AG09319 (cell line): ENCODE measurements around the gene CYB5R3.
A peak's percentile ranks its signal among the peaks of the same experiment; 100 is the strongest.
"Not testable (repeated sequence)": the region's sequence is repeated elsewhere in the genome, so short reads cannot be mapped to it uniquely, and the experiment has no call there.

Source experiments
- DNase-seq: peaks from one replicate; pipeline ENCODE4 v3.0.0-alpha.2; 2010; ENCODE audit warnings: low read depth; ENCODE audit errors: extremely low read depth
- CTCF ChIP-seq: IDR thresholded peaks from 2 replicates; pipeline ENCODE4 v1.5.1; 2011; ENCODE audit warnings: low read depth, mild to moderate bottlenecking, inconsistent platforms, low read length, moderate library complexity

The CYB5R3 gene

DNA sequence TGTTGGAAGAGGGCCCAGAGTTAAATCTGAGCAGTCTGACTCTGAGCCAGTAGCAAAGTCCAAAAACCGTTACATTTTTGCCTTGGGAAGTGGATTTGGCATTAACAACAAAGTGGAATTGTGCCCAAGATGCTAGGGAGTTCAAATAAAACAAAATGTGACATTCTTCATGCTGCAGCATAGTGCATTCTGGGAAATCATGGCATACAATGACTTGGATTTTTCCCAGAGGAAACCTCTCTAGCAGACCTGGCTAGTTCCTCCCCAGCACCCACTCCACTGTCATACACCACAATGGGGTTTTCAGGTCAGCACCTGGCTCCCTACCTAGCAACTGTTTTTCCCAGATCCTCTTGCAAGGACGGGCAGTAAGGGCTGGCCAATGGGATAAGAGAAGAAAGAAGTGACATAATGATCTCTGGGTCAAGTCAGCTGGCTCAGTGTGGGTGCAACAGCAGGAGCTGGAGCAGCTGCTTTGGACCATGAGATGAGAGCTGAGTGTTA is 24.8 kb upstream of the CYB5R3 start:
- no peak for TF ChIP-seq CTCF
- DNase-seq: no peak

- DNase-seq: not testable (repeated sequence)
Observed at GRCh38 chr22:42673071-42673470, 23.9 kb upstream of the CYB5R3 start.

DNA sequence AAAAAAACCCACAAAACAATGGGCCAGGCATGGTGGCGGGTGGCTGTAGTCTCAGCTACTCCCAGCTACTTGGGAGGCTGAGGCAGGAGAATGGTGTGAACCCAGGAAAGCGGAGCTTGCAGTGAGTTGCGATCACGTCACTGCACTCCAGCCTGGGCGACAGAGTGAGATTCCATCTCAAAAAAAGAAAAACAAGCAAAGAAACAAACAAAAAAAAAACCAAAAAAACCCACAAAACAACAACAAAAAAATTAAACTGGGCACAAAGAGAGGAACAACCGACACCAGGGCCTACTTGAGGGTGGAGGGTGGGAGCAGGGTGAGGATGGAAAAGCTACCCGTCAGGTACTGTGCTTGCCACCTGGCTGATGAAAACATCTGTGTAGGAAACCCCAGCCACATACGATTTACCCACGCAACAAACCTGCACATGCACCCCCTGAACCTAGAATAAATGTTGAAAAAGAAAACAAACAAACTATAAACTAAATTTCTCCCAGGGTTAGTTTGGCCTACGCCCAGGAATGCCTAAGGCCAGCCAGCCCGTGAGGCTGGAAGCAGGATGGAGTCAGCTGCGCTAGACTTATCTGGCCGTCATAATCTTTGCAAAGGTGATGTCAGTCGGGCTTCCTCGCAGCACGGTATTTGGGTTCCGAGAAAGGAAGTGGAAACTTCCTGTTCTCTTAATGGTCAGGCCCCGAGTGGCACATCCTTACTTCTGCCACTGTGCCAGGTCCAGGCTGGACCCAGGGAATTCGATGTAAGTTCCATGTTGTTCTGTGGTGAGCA is 21.9 kb upstream of the CYB5R3 start:
- no peak for TF ChIP-seq CTCF
- DNase-seq: no peak

DNA sequence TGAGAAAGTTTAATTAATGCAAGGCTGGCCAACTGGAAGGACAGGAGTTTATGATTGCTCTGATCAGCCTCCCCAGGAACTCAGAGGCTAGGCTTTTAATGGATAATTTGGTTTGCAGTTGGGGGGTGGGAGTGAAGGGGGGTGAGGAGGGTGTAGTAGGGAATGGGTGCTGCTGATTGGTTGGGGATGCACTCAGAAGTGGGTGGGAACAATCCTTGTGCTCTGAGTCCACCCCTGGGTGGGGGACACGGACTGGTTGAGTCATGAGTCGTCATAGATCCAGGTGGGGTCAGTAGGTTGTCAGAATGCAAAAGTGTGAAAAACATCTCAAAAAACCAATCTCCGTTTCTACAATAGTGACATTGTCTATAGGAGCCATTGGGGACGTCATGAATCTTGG is 20.9 kb upstream of the CYB5R3 start:
- TF ChIP-seq CTCF: no peak
- DNase-seq: no peak

GRCh38 chr22:42666393-42666792 is 17.2 kb upstream of the CYB5R3 start:
- not testable (repeated sequence) for DNase-seq

GRCh38 chr22:42664976-42665831 is 16.0 kb upstream of the CYB5R3 start:
- TF ChIP-seq CTCF: no peak
- DNase-seq: no peak

- DNase-seq: no peak
- TF ChIP-seq CTCF: peak; percentile 83
Observed at GRCh38 chr22:42661985-42662831, 13.0 kb upstream of the CYB5R3 start.

DNA sequence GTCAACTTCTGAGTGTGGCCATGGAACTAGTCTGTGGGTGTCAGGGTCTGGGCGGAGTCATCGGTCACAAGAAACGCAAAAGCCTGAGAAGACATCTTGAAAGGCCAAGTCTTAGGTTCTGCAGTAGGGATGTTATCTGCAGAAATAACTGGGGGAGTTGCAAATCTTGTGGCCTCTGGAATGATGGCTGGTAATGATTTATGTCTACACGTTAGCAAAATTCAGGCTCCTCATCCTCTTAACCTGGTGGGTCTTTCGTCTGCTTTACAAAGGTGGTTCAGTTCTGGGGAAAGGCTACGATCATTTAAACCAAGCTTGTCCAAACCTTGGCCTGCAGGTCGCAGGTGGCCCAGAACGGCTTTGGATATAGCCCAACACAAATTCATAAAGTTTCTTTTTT is 7.4 kb upstream of the CYB5R3 start:
- TF ChIP-seq CTCF: no peak

More for the DNA sequence above, 7.4 kb upstream of the CYB5R3 start:
- no peak for DNase-seq
